Measurements from ENCODE around the gene CFAP57. TPM values are rescaled to one million over a fixed set of nuclear protein-coding genes. Genes with fewer than 3 reads are reported as not detected.
A peak's percentile ranks its signal among the peaks of the same experiment; 100 is the strongest.

Gene CFAP57
- total RNA-seq, 1 donor from 2014 or later = 0.27 TPM

GRCh38 chr1:43266881-43267280 is 94.8 kb downstream of the CFAP57 start:
- Mint-ChIP-seq H3K4me1 (peaks cover 32% of the 10 kb centered on the region), H3K4me3 (no peak overlapping the region), H3K27me3 (ENCODE audit: low read depth) (peaks cover 3% of the 10 kb centered on the region), H3K9me3 (peaks cover 23% of the 10 kb centered on the region), H3K27ac (no peak overlapping the region), H3K36me3 (peaks cover 3% of the 10 kb centered on the region)
- no peak for TF ChIP-seq CTCF (IDR thresholded peaks at IDR 0.05; ENCODE audit: unreplicated experiment)
- no peak for DNase-seq (ENCODE audit: low spot score in 2 of 2, unreplicated experiment in 2 of 2)

- Mint-ChIP-seq H3K4me3 (no peak overlapping the region), H3K36me3 (peaks cover 3% of the 10 kb centered on the region), H3K4me1 (peaks cover 33% of the 10 kb centered on the region), H3K27ac (no peak overlapping the region), H3K9me3 (peaks cover 19% of the 10 kb centered on the region), H3K27me3 (ENCODE audit: low read depth) (peaks cover 3% of the 10 kb centered on the region)
- no peak for TF ChIP-seq CTCF (IDR thresholded peaks at IDR 0.05; ENCODE audit: unreplicated experiment)
- no peak for DNase-seq (ENCODE audit: low spot score in 2 of 2, unreplicated experiment in 2 of 2)
These were observed 95.2 kb downstream of the CFAP57 start for GRCh38 chr1:43267291-43267805.

GRCh38 chr1:43267818-43268425 is 95.8 kb downstream of the CFAP57 start:
- Mint-ChIP-seq H3K9me3 (peaks cover 13% of the 10 kb centered on the region), H3K27me3 (ENCODE audit: low read depth) (peaks cover 3% of the 10 kb centered on the region), H3K4me3 (no peak overlapping the region), H3K4me1 (peaks cover 33% of the 10 kb centered on the region), H3K36me3 (no peaks in the 10 kb centered on the region), H3K27ac (no peak overlapping the region)
- TF ChIP-seq CTCF (IDR thresholded peaks at IDR 0.05; ENCODE audit: unreplicated experiment) = no peak
- DNase-seq (ENCODE audit: low spot score in 2 of 2, unreplicated experiment in 2 of 2) = no peak

- TF ChIP-seq CTCF (IDR thresholded peaks at IDR 0.05; ENCODE audit: unreplicated experiment) = no peak
- H3K4me3 Mint-ChIP-seq = peak within 1 kb of the TSS; percentile 77
- H3K27ac Mint-ChIP-seq = peak within 1 kb of the TSS; percentile 98
- H3K4me1 Mint-ChIP-seq = peaks cover 33% of the 10 kb centered on the region
- H3K36me3 Mint-ChIP-seq = no peaks in the 10 kb centered on the region
- H3K27me3 Mint-ChIP-seq (ENCODE audit: low read depth) = peaks cover 3% of the 10 kb centered on the region
- peaks cover 7% of the 10 kb centered on the region for H3K9me3 Mint-ChIP-seq
- no peak for DNase-seq (ENCODE audit: low spot score in 2 of 2, unreplicated experiment in 2 of 2)
These were observed 97.7 kb downstream of the CFAP57 start, which contains the start of gene TMEM125 for GRCh38 chr1:43269627-43270375. TMEM125 (plus strand) TSS chr1:43269983; CDS start chr1:43272723, 2,740 bp downstream.

- DNase-seq (ENCODE audit: low spot score in 2 of 2, unreplicated experiment in 2 of 2) = peak; percentile 43 to 64
- H3K4me3 Mint-ChIP-seq = peak overlapping the region; percentile 77
- H3K27ac Mint-ChIP-seq = peak overlapping the region; percentile 98
- no peak for TF ChIP-seq CTCF (IDR thresholded peaks at IDR 0.05; ENCODE audit: unreplicated experiment)
- H3K4me1 Mint-ChIP-seq = peaks cover 33% of the 10 kb centered on the region
- H3K9me3 Mint-ChIP-seq = peaks cover 6% of the 10 kb centered on the region
- no peaks in the 10 kb centered on the region for H3K36me3 Mint-ChIP-seq
- H3K27me3 Mint-ChIP-seq (ENCODE audit: low read depth) = peaks cover 3% of the 10 kb centered on the region
These were observed 98.4 kb downstream of the CFAP57 start for GRCh38 chr1:43270421-43271095.

Measured in mesothelial cell of epicardium (in vitro differentiated cells).